Gastrocnemius medialis (tissue), 4 donors: ENCODE measurements around the gene SOD3.

Source experiments
- CTCF ChIP-seq, 5 experiments: fragments of 450-650 bp in 3 of 5; fragments of 200-600 bp in 2 of 5; sonication (generic) in 2 of 5; IDR thresholded peaks in 4 of 5; conservative IDR thresholded peaks in 1 of 5; 1 replicate in 4 of 5; 2 replicates in 1 of 5; pipeline ENCODE4 v1.5.1; 2016 to 2019; ENCODE audit warnings: antibody characterized with exemption in 5 of 5, mild to moderate bottlenecking in 3 of 5, moderate library complexity in 3 of 5
- POLR2A ChIP-seq, 2 donors: fragments of 450-650 bp; IDR thresholded peaks; one replicate each; pipeline ENCODE4 v1.6.1; 2017; ENCODE audit warnings: antibody characterized with exemption in 2 of 2, mild to moderate bottlenecking in 2 of 2, moderate library complexity in 2 of 2

GRCh38 chr4:24835696-24836095, 40.3 kb downstream of the SOD3 start:
- no peak for TF ChIP-seq CTCF (IDR thresholded peaks at IDR 0.05 in 4 of 5, conservative IDR thresholded peaks at IDR 0.05 in 1 of 5)
- TF ChIP-seq POLR2A (IDR thresholded peaks at IDR 0.05), result no peak
